KMS-11 (cell line): ENCODE results near the gene SYNCRIP.
"Not testable (repeated sequence)": the region's sequence is repeated elsewhere in the genome, so short reads cannot be mapped to it uniquely, and the experiment has no call there.

Source experiments
- H2AFZ ChIP-seq: fragments of 200-600 bp; sonication (generic); 2 replicates; pipeline ENCODE4 v1.6.1; 2016; ENCODE audit warnings: antibody characterized with exemption, mixed run types, low read depth
- H3K27ac ChIP-seq: fragments of 200-600 bp; sonication (generic); 2 replicates; pipeline ENCODE4 v1.6.1; 2016; ENCODE audit warnings: mild to moderate bottlenecking, mixed run types
- H3K27me3 ChIP-seq: fragments of 200-600 bp; sonication (generic); 2 replicates; pipeline ENCODE4 v1.6.1; 2017; ENCODE audit warnings: mild to moderate bottlenecking, low read depth, mixed run types, moderate library complexity; ENCODE audit not compliant: insufficient read depth
- H3K36me3 ChIP-seq: fragments of 200-600 bp; sonication (generic); 2 replicates; pipeline ENCODE4 v1.6.1; 2017; ENCODE audit warnings: mild to moderate bottlenecking, mixed run types; ENCODE audit not compliant: insufficient read depth
- H3K4me1 ChIP-seq: fragments of 200-600 bp; sonication (generic); 2 replicates; pipeline ENCODE4 v1.6.1; 2016; ENCODE audit warnings: mild to moderate bottlenecking, low read depth, mixed run types; ENCODE audit not compliant: poor library complexity, severe bottlenecking
- H3K4me2 ChIP-seq: fragments of 200-600 bp; sonication (generic); 2 replicates; pipeline ENCODE4 v1.7.0; 2016; ENCODE audit warnings: mild to moderate bottlenecking, mixed run types
- H3K4me3 ChIP-seq: fragments of 200-600 bp; sonication (generic); IDR thresholded peaks from 2 replicates; pipeline ENCODE4 v1.6.1; 2017; ENCODE audit warnings: low read depth, low read length, mixed read lengths; ENCODE audit not compliant: insufficient read depth
- H3K79me2 ChIP-seq: fragments of 200-600 bp; sonication (generic); 2 replicates; pipeline ENCODE4 v1.6.1; 2016; ENCODE audit warnings: low read depth, mixed run types; ENCODE audit not compliant: insufficient read depth
- H3K9ac ChIP-seq: fragments of 200-600 bp; sonication (generic); 2 replicates; pipeline ENCODE4 v1.6.1; 2016; ENCODE audit warnings: mild to moderate bottlenecking, mixed run types
- H4K20me1 ChIP-seq: fragments of 200-600 bp; sonication (generic); 2 replicates; pipeline ENCODE4 v1.6.1; 2016; ENCODE audit warnings: mild to moderate bottlenecking, mixed run types; ENCODE audit not compliant: insufficient read depth
- CTCF ChIP-seq: fragments of 200-600 bp; sonication (generic); conservative IDR thresholded peaks from 2 replicates; pipeline ENCODE4 v1.6.1; 2017; ENCODE audit warnings: low read depth, mild to moderate bottlenecking, antibody characterized with exemption, low read length, moderate library complexity, mixed read lengths

SYNCRIP gene

GRCh38 chr6:85568411-85568810 lies 74.3 kb downstream of the SYNCRIP start:
- Histone ChIP-seq H3K27ac (no peak overlapping the region), H3K36me3 (no peaks in the 10 kb centered on the region), H3K79me2 (no peaks in the 10 kb centered on the region), H2AFZ (no peak overlapping the region), H3K9ac (no peak overlapping the region), H3K4me3 (no peak overlapping the region), H4K20me1 (no peaks in the 10 kb centered on the region), H3K4me2 (no peak overlapping the region), H3K27me3 (no peaks in the 10 kb centered on the region), H3K4me1 (peaks cover 7% of the 10 kb centered on the region)
- TF ChIP-seq CTCF = no peak

DNA sequence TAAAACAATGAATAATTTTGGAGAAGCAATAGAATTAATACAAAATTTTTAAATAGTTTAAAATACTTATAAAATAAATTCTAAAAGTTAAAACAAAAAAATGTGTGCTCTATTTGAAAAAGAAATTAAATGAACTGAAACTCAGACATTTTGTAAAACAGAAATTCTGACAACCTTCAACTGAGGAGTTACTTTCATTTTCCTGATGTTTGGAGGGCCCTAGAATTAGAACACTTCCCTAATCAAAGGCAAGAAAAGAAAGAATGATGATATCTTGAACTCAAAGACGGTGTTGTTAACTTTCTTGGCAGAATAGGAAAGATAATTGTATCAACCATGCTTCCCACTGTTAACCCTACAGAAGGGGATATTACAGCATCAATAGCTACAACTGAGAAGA lies 77.0 kb downstream of the SYNCRIP start:
- H3K36me3 ChIP-seq = no peaks in the 10 kb centered on the region
- no peak for TF ChIP-seq CTCF

GRCh38 chr6:85564223-85564622 lies 78.5 kb downstream of the SYNCRIP start:
- H3K4me3 ChIP-seq, H3K4me2 ChIP-seq, H4K20me1 ChIP-seq, H3K4me1 ChIP-seq, H2AFZ ChIP-seq, H3K36me3 ChIP-seq, H3K9ac ChIP-seq, H3K27me3 ChIP-seq, H3K79me2 ChIP-seq, H3K27ac ChIP-seq: not testable (repeated sequence)

More for the DNA sequence above, 77.0 kb downstream of the SYNCRIP start:
- no peak overlapping the region for H3K4me2 ChIP-seq
- H3K27ac ChIP-seq = no peak overlapping the region
- no peaks in the 10 kb centered on the region for H3K79me2 ChIP-seq
- no peaks in the 10 kb centered on the region for H3K27me3 ChIP-seq
- no peak overlapping the region for H3K9ac ChIP-seq
- peaks cover 7% of the 10 kb centered on the region for H3K4me1 ChIP-seq
- no peak overlapping the region for H2AFZ ChIP-seq
- H4K20me1 ChIP-seq = no peaks in the 10 kb centered on the region
- no peak overlapping the region for H3K4me3 ChIP-seq
